Activated naive CD8-positive, alpha-beta T cell (primary cell): ENCODE results near the gene PBRM1.

Experiments
- H3K27ac Mint-ChIP-seq: one replicate; pipeline ENCODE4 v1.8.0; 2021; ENCODE audit warnings: mixed read lengths
- H3K27me3 Mint-ChIP-seq: one replicate; pipeline ENCODE4 v1.8.0; 2021; ENCODE audit warnings: mixed read lengths
- H3K36me3 Mint-ChIP-seq: one replicate; pipeline ENCODE4 v1.8.0; 2021; ENCODE audit warnings: mixed read lengths
- H3K4me1 Mint-ChIP-seq: one replicate; pipeline ENCODE4 v1.8.0; 2021; ENCODE audit warnings: low read depth, mixed read lengths
- H3K4me3 Mint-ChIP-seq: one replicate; pipeline ENCODE4 v1.8.0; 2021; ENCODE audit warnings: mild to moderate bottlenecking, mixed read lengths
- H3K9me3 Mint-ChIP-seq: one replicate; pipeline ENCODE4 v1.8.0; 2021; ENCODE audit warnings: low read depth, mixed read lengths

The PBRM1 gene

GRCh38 chr3:52600258-52600657, 85.5 kb downstream of the PBRM1 start:
- Mint-ChIP-seq H3K27ac (no peak overlapping the region), H3K27me3 (no peaks in the 10 kb centered on the region), H3K4me3 (no peak overlapping the region), H3K9me3 (peaks cover 11% of the 10 kb centered on the region), H3K4me1 (no peaks in the 10 kb centered on the region), H3K36me3 (peaks cover 37% of the 10 kb centered on the region)

GRCh38 chr3:52596658-52597265, 89.0 kb downstream of the PBRM1 start:
- Mint-ChIP-seq H3K9me3 (peaks cover 4% of the 10 kb centered on the region), H3K27ac (no peak overlapping the region), H3K4me1 (no peaks in the 10 kb centered on the region), H3K27me3 (no peaks in the 10 kb centered on the region), H3K4me3 (no peak overlapping the region), H3K36me3 (peaks cover 33% of the 10 kb centered on the region)

DNA sequence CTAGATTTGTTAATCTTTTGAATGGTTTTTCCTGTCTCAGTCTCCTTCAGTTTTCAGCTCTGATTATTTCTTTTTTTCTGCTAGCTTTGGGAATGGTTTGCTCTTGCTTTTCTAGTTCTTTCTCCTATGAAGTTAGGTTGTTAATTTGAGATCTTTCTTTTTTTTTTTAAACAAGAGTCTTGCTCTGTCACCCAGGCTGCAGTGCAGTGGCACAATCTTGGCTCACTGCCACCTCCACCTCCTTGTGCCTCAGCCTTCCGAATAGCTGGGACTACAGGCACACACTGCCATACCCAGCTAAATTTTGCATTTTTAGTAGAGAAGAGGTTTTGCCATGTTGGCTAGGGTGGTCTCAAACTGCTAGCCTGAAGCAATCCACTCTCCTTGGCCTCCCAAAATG, 92.6 kb downstream of the PBRM1 start:
- Mint-ChIP-seq H3K27me3 (no peaks in the 10 kb centered on the region), H3K9me3 (no peaks in the 10 kb centered on the region), H3K36me3 (peaks cover 34% of the 10 kb centered on the region), H3K4me1 (no peaks in the 10 kb centered on the region), H3K4me3 (no peak overlapping the region), H3K27ac (no peak overlapping the region)

DNA sequence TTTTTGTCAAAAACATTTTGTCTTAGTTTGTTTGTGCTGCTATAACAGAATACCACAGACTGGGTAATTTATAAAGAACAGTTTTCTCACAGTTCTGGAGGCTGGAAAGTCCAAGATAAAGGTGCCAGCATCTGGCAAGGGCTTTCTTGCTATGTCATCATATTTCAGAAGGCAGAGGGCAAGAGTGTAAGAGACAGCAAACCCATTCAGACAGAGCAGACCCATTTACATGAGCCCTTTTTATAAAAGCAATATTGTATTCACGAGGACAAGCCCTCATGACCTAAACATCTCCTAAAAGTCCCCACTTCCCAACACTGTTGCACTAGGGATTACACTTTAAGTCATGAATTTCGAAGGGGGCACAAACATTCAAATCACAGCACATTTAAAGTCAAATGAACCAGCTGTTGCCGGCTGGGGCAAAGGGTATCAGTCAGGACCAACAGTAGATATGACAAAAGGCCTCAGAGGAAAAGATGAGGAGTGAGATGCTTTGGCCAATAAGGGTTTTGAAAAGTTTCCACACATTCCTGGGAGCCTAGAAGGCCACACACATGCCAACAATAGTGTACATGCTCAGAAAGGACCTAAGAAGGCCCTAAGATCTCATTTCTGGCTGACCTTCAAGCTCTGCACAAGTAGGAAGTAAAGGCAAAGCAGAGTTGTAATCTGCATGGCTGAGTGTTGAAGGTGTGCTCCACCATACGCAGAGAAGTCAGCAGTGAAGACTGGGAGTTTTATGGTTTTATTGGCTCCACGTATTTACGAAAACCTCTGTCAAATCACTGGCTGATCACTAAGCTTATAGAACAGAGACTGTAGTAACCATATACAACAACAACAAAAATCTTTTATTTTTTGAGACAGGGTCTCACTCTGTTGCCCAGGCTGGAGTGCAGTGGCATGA, 111.4 kb downstream of the PBRM1 start:
- Mint-ChIP-seq H3K9me3 (no peaks in the 10 kb centered on the region), H3K4me1 (no peaks in the 10 kb centered on the region), H3K36me3 (peaks cover 14% of the 10 kb centered on the region), H3K4me3 (no peak overlapping the region), H3K27ac (no peak overlapping the region), H3K27me3 (no peaks in the 10 kb centered on the region)

- H3K9me3 Mint-ChIP-seq = no peaks in the 10 kb centered on the region
- no peak overlapping the region for H3K4me3 Mint-ChIP-seq
- no peaks in the 10 kb centered on the region for H3K4me1 Mint-ChIP-seq
- peaks cover 11% of the 10 kb centered on the region for H3K36me3 Mint-ChIP-seq
- H3K27ac Mint-ChIP-seq = no peak overlapping the region
- no peaks in the 10 kb centered on the region for H3K27me3 Mint-ChIP-seq
Measured at GRCh38 chr3:52572221-52572620, 113.5 kb downstream of the PBRM1 start.

GRCh38 chr3:52570076-52570475, 115.6 kb downstream of the PBRM1 start:
- Mint-ChIP-seq H3K4me3 (no peak overlapping the region), H3K27me3 (no peaks in the 10 kb centered on the region), H3K27ac (no peak overlapping the region), H3K36me3 (peaks cover 9% of the 10 kb centered on the region), H3K9me3 (no peaks in the 10 kb centered on the region), H3K4me1 (no peaks in the 10 kb centered on the region)

GRCh38 chr3:52568069-52568468, 117.6 kb downstream of the PBRM1 start:
- Mint-ChIP-seq H3K27ac (no peak overlapping the region), H3K27me3 (no peaks in the 10 kb centered on the region), H3K4me1 (no peaks in the 10 kb centered on the region), H3K36me3 (peaks cover 12% of the 10 kb centered on the region), H3K4me3 (no peak overlapping the region), H3K9me3 (no peaks in the 10 kb centered on the region)

GRCh38 chr3:52563984-52564383, 121.7 kb downstream of the PBRM1 start:
- Mint-ChIP-seq H3K4me1 (peaks cover 2% of the 10 kb centered on the region), H3K27me3 (no peaks in the 10 kb centered on the region), H3K27ac (no peak overlapping the region), H3K9me3 (no peaks in the 10 kb centered on the region), H3K36me3 (peaks cover 20% of the 10 kb centered on the region), H3K4me3 (no peak overlapping the region)

DNA sequence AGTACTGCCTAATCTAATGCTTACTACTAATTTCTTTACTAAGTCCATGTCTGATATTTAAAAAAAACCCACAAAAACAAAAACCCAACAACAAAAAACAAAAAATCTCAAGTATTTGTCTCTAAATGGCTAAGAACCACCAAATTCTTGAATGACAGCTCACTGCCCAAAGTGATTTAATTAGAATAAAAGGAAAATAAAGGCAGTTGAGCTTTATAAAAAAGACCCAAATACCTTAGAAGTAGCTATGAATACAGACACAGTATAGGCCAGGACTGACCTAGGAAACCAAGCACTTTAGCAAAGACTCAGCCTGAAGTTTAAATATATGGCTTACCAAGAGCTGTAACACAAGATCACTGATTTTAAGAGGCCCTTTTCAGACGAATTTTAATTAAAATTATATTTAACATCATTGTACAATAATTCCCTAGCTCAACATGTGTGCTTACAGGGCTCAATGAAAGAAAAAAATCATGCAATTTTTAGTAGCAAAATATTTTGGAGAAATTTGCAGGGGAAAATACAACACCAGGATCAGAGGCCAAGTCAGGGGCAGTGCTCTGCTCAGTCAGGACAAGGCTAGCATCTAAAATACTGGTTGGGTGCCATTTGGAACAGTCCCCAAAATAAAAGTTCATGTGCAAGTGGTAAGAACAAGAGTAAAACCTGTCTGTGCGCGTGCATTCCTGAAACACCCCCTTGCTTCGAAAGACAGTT, 124.5 kb downstream of the PBRM1 start:
- H3K36me3 Mint-ChIP-seq = peaks cover 13% of the 10 kb centered on the region
- no peak overlapping the region for H3K4me3 Mint-ChIP-seq
- no peaks in the 10 kb centered on the region for H3K27me3 Mint-ChIP-seq
- H3K4me1 Mint-ChIP-seq = peaks cover 2% of the 10 kb centered on the region
- H3K27ac Mint-ChIP-seq = no peak overlapping the region
- no peaks in the 10 kb centered on the region for H3K9me3 Mint-ChIP-seq

DNA sequence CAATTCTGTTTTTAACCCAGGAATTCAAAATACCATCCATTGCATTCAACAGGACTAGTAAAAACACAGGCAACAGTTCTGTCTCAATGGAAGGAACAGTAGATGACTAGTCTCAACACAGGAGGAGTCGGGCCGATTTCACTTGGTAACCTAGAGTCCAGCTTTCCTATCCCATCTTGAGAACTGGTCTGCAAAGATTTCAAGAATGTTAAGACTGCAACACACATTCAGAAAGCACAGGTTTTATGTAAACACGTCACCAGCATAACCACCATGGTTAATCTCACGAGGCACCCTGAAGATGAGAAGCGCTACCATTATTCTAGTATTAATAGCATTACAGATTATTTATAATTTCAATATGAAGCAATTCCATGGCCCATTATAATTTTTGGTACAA, 127.3 kb downstream of the PBRM1 start:
- Mint-ChIP-seq H3K27me3 (no peaks in the 10 kb centered on the region), H3K9me3 (no peaks in the 10 kb centered on the region), H3K4me3 (no peak overlapping the region), H3K27ac (no peak overlapping the region), H3K4me1 (peaks cover 2% of the 10 kb centered on the region), H3K36me3 (peaks cover 13% of the 10 kb centered on the region)

DNA sequence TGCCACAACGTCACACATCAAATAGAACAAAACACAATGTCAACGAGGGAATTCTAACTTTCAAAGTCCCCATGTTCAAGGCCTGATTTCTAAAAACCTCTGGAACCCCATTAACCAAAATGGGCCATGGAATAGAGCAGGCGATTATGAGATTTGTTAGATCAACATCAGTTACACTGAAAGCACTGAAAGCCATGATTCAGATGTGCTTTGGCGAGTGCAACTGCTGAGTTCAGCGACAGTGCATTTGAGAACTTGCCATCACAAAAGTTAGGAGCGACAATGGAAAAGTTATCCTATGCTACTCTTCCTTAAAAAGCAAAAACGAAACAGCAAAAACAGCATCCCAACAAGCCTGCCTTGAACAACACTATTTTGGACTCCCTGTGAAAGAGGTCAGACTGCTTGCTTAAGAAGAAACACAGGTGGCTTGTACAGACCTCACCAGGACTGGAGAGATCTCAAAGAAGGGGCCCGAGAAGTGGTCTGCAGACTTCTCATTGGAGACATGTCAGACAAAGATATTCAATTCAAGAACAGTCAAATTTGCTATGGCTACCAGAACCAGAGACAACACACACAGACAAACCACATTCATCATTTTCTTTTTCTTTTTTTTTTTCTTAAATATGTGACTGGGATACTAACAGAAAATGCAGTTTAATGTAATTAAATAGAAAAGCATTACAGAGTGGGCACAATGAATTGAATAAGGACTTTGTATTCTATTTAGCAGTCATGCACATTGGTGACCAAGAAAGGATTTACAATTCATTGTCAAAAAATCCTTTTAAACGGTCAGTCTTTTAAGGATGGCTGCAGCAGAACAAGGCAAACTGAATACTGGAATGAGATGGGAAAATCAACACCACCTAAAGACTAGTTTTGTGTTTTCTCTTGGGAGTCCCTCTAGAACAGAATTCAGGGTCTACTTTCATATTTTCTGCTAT, 128.4 kb downstream of the PBRM1 start:
- Mint-ChIP-seq H3K27ac (no peak overlapping the region), H3K4me3 (no peak overlapping the region), H3K9me3 (no peaks in the 10 kb centered on the region), H3K27me3 (no peaks in the 10 kb centered on the region), H3K4me1 (peaks cover 2% of the 10 kb centered on the region), H3K36me3 (peaks cover 8% of the 10 kb centered on the region)

DNA sequence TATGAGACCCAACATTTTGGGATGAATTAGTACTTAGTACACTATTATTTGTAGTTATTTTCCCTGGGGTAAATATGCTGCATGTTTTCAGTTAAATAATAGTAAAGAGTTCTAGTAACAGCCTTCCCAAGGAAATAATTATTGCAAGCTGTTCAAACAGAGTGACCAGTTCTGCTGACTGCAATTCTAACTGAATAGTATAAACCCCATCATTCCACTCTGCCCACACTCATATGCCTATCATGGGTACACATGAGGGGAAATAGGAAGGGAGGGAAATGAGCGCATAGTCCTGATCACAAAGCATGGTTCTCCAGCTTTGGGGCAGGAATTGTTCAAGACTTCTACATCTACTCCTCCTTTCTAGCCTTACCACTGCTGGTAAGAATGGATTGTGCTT, 130.7 kb downstream of the PBRM1 start:
- H3K36me3 Mint-ChIP-seq = peaks cover 5% of the 10 kb centered on the region
- H3K4me1 Mint-ChIP-seq = peaks cover 1% of the 10 kb centered on the region
- peak overlapping the region; percentile 23 for H3K27ac Mint-ChIP-seq
- H3K4me3 Mint-ChIP-seq = no peak overlapping the region
- H3K9me3 Mint-ChIP-seq = no peaks in the 10 kb centered on the region
- H3K27me3 Mint-ChIP-seq = no peaks in the 10 kb centered on the region

DNA sequence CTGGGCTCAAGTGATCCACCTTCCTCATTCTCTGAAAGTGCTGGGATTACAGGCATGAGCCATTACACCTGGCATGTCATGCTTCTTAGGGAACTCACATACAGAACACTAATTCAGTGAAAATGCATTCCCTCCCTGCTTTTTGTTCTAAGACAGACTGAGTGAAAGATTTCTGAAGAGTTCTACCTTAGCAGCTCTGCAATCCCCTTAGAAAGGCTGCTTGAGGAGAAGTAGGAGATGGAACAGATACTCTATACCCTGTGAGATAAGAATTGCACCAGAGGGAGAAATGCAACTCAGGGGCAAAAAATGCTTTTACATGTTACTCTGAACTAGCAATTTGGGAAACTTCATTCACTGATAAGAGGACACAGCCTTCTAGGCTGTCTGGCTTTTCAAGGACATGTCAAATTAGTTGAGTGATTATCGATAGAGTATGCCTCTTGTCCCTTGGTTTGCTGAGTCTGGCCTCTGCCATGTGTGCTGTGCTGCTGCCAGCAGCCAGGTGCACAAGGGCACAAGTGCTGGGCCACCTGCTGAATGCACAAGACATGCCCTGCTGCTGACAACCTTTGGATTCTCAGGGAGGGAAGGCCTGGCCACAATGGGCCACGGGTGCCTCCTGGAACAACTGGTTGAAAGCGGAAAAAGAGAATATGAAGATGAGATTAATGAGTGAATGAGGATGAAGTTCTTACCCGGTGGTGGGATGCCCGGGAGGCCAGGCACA, 131.5 kb downstream of the PBRM1 start:
- H3K27me3 Mint-ChIP-seq = no peaks in the 10 kb centered on the region
- H3K4me3 Mint-ChIP-seq = no peak overlapping the region
- no peaks in the 10 kb centered on the region for H3K36me3 Mint-ChIP-seq
- no peak overlapping the region for H3K27ac Mint-ChIP-seq
- H3K4me1 Mint-ChIP-seq = no peaks in the 10 kb centered on the region
- H3K9me3 Mint-ChIP-seq = no peaks in the 10 kb centered on the region

DNA sequence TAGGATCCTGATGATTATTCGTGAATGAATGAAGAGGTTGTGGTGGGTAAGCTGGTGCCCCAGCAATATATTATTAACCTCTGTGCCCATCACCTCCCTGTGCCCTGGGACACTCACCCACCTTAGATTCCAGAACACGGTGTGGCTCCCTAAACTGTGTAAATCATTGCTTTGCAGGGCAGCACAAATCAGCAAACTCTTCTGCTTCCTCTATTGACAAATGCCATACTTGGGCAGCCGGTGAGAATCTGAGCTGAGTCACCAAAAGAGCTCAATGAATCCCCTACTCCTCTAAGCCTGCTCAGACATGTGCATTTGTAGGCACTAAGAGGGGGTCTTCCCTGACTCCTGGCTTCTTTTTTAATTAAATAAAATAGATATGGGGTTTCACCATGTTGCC, 133.6 kb downstream of the PBRM1 start:
- Mint-ChIP-seq H3K27ac (peak overlapping the region; percentile 28), H3K4me3 (no peak overlapping the region), H3K4me1 (no peaks in the 10 kb centered on the region), H3K27me3 (no peaks in the 10 kb centered on the region), H3K36me3 (no peaks in the 10 kb centered on the region), H3K9me3 (no peaks in the 10 kb centered on the region)
